ENCODE results near the gene OBI1.

GRCh38 chr13:78660495-78660857 is 1.5 kb upstream of the OBI1 start:
- no peak for TF ChIP-seq POLR2A (IDR thresholded peaks at IDR 0.05)
- TF ChIP-seq, protein P1, sequence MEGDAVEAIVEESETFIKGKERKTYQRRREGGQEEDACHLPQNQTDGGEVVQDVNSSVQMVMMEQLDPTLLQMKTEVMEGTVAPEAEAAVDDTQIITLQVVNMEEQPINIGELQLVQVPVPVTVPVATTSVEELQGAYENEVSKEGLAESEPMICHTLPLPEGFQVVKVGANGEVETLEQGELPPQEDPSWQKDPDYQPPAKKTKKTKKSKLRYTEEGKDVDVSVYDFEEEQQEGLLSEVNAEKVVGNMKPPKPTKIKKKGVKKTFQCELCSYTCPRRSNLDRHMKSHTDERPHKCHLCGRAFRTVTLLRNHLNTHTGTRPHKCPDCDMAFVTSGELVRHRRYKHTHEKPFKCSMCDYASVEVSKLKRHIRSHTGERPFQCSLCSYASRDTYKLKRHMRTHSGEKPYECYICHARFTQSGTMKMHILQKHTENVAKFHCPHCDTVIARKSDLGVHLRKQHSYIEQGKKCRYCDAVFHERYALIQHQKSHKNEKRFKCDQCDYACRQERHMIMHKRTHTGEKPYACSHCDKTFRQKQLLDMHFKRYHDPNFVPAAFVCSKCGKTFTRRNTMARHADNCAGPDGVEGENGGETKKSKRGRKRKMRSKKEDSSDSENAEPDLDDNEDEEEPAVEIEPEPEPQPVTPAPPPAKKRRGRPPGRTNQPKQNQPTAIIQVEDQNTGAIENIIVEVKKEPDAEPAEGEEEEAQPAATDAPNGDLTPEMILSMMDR (IDR thresholded peaks at IDR 0.05), result no peak
